GM18861 (cell line): ENCODE measurements around the gene RUVBL2.

ENCODE experiments used
- ATAC-seq: cut with Tn5 transposase; IDR thresholded peaks from one replicate; pipeline ENCODE4 v1.9.1; 2021; ENCODE audit not compliant: unreplicated experiment

Gene RUVBL2

DNA sequence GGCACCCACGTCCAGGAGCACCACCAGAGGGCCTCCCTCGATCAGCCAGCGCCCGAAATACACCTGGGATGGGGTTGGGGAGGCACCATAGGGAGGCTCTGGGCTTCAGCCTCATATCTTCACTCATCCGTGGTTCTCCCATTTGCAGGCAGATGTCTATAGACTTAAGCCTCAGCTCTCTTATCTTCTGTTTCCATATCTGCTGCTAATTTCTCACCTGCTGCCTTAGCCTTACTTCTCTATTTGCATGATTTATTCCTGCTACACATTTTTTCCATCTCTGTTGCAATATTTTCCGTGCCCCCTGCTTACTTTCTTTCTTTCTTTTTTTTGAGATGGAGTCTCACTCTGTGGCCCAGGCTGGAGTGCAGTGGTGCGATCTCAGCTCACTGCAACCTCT is 6.4 kb upstream of the RUVBL2 start:
- ATAC-seq = no peak

DNA sequence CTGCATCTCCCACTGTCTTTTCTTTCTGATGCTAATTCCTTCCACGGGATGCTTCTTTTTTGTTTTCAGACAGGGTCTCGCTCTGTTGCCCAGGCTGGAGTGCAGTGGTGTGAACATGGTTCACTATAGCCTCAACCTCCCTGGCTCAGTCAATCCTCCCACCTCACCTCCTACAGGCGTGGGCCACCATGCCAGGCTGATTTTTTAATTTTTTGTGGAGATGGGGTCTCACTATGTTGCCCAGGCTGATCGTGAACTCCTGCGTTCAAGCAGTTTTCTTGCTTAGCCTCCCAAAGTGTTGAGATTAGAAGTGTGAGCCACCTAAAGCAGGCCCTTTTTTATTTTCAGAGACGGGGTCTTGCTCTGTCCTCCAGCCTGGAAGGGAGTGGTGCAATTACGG is 5.4 kb upstream of the RUVBL2 start:
- ATAC-seq = no peak

DNA sequence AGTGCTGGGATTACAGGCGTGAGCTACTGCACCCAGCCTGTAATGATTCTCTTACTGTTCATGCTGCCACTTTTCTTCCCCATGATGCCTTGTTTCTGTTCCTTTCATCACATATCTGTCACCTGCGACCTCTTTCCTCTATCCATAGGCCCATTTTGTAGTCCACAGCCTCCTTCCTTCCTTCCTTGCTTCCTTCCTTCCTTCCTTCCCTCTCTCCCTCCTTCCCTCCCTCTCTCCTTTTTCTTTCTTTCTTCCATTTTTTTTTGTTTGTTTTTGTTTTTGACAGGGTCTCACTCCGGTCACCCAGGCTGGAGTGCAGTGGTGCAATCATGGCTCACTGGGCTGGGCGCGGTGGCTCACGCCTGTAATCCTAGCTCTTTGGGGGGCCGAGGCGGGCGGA is 4.8 kb upstream of the RUVBL2 start:
- ATAC-seq = no peak

DNA sequence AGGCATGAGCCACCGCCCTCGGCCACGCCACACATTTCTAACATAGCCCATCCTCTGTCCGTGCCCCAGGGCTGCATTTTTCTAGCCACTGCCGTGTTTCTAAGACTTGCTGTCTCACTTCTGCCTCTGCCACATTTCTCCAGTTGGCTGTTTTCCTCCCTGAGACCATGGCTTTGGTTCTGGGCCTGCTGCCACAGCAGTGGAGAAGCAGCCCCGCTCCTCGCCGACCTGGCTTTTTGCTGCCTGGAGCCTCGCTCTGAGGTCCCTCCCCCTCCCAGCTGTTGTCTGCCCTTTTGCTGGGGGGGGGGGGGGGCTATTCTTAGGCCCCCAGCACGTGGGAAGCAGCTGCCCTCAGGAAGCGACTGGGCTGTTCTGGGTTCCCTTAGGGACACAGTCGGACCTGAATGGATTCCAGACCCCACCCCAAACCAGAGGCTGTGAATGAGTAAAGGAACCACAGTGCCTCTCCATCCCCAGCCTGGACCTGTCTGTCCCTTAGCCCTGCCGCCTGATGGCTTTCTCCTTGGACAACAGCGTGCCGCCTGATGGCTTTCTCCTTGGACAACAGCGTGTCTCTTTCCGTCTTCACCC is 3.9 kb upstream of the RUVBL2 start:
- no peak for ATAC-seq

DNA sequence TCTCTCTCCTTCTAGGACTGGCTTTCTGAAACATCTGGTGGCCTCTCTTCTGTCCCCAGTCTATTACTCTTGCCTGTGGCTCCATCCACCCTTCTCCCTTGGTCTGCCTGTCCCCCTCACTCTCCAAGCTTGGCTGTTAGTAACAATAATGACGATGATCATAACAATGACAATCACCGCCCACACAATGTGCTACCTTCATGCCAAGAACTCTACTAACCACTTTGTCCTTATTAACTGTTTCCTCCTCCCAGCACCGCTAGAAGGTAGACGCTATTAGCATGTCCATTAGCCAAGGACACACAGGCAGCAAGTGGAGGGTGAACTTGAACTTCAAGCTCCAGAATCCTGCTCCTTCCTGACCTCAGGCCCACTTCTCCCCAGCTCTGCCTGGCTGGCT is 3.3 kb upstream of the RUVBL2 start:
- no peak for ATAC-seq

DNA sequence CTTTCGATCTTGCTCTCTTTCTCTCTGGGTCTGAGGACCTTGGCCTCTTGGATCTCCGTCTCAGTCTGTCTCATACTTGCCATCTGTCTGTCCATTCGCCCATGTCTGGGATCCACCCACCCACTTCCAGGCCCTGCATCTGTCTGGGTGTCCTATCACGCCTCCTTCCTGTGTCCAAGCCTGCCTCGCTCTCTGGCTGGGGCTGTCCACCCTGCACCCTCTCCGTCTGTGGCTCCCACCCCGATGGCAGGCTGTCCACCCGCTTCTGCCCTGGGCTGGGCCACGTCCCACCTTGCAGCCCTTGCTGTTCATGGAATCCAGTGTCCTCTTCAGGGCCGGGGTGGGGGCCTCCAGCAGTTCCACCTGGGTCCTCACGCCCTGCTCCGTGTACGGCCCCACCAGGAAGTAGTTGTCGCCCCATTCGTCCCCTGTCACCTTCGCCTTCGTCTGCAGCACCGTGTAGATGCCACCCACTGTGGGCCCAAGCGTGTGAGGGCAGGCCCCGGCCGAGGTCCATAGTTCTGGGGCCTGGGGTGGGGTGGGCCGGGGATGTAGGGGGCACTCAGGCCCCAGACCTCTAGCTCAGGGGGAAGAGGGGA is 2.6 kb upstream of the RUVBL2 start:
- ATAC-seq = no peak

DNA sequence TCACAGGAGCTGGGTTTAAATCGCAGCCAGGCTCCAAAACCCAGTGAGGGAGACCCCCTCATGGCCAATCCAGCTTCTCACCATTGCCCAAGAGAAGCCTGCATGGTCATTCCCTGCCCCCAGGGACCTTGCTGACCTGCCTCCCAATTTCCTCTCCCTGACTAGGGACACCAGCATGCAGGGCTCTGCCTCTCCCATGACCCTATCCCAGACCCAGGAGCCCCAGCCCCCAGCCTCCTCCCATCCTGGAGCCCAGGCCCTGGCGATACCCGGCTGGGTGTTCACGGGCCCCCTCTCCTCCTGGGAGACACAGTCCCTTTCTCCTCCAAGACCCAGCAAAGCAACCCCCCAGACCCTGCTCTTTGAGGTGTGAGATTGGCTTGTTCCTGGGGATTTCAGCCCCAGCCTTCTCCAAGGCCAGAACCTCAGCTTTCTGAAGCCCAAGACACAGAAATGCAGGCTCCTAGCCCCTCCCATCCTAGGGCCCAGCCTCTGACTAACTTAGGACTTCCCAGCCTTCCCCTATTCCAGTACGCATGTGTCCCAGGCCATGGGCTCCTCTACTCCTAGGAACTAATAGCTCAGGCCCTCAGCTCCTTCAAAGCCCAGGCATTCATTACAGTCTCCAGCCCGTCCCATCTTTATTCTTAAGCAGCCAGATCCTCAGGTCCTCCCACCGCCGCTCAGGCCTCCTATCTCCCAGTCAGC is 1.7 kb upstream of the RUVBL2 start:
- no peak for ATAC-seq

DNA sequence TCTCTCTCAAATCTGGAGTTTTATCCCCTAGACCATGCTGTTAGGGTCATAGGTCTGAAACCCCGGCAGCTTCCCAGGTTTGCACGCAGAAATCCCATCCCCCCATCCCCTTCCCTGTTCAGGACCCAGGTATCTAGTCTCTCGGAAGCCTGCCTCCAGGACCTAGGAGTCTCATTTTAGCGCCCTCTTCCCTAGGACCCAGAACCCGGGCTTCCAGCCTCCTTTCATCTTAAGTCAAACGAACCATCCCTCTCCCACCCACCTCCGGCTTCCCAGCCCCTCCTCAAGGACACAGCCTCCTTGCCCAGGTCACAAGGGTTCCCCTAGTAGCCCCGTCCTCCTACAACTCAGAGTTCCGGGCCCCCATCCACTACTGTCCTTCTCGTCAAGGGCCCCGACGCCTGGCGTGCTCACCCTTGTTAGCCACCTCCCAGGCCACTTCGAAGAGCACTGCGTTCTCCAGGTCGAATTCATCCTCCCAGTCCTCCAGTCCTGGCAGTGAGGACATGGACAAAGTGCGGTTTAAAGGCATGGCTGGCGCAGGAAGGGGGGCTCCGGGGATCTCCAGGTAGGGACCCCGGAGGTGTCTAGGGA is 1.0 kb upstream of the RUVBL2 start:
- no peak for ATAC-seq

DNA sequence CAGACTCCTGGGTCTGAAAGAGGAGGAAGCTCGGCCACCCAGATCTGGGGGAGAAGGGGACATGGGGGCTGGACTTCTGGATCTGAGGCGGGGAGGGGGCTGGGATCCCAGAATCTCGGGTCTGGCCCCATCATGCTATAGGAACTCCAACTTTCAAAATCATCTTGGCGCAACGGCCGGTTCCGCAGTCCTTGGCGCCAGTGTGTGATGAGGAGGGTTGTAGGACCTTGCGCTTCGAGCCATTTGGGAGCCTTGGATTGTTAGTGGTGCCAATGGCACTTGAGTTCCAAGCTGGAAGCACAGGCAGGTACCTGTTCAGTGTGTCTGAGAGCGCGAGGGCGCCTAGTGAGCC is 324 bp downstream of the RUVBL2 start:
- no peak for ATAC-seq

DNA sequence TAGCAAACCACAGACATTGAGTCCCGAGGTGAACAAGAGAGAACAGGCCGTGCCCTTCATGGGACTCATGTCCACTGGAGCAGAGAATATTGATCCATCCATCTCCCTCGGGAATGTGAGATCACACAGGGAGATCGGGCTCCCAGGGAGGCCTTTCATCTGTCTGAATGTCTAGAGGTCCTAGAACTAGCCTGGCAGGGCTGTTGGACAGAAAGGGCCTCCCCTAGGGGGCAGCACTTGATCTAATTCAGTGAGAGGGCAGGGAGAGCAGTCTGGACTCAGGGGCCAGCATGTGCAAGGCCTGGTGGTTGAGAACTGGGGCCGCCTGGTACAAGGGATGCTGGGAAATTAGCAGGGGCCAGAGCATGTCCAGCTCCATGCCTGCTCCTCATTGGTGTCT is 4.3 kb downstream of the RUVBL2 start:
- no peak for ATAC-seq

DNA sequence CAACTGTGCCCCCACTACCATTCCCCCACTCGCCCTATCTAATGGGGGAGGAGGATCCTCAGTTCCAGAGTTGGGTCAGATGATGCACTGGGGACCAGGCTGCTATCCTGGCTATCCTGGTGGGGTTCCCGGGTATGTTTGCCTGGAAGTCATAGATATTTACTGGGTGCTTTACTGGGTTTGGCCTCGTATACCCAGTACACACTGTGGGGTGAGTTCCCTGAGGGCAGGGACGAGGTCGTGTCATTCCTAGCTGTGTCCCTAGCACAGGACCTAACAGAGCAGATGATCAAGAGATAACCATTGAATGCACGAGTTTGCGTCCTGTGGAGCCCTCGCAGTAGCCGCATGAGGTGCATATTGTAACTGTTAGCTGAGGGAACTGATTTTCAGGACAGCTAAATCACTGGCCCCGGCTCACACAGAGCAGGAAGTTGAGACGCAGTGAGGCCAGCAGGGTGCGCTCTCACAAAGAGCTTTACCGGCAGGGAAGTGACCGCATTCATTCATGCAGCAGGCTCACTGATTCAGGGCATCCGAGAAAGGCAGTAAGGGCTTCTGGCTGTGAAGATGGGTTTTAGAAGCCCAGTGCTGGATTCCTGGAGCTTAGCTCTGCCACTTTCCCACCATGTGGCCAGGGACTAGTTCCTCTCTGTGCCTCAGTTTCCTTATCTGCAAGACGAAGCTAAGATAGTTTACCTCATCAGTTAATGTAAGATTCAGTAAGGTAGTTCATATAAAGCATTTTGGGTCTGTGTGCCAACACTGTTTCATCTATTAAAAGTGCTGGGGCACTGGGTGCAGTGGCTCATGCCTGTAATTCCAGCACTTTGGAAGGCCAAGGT is 6.0 kb downstream of the RUVBL2 start:
- ATAC-seq = no peak

DNA sequence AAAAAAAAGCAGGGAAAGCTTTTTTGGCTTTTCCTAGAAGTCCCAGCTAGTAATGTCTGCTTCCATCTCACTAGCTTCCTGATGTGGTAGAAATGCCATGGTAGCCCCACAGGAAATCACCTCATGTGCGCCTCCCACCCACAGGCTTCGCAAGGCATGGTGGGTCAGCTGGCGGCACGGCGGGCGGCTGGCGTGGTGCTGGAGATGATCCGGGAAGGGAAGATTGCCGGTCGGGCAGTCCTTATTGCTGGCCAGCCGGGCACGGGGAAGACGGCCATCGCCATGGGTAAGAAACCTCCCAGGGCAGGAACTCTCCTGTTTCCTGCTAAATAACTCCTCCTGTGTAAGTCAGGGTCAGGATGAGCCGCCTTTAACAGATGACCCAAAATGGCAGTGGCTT is 10.4 kb downstream of the RUVBL2 start:
- no peak for ATAC-seq

DNA sequence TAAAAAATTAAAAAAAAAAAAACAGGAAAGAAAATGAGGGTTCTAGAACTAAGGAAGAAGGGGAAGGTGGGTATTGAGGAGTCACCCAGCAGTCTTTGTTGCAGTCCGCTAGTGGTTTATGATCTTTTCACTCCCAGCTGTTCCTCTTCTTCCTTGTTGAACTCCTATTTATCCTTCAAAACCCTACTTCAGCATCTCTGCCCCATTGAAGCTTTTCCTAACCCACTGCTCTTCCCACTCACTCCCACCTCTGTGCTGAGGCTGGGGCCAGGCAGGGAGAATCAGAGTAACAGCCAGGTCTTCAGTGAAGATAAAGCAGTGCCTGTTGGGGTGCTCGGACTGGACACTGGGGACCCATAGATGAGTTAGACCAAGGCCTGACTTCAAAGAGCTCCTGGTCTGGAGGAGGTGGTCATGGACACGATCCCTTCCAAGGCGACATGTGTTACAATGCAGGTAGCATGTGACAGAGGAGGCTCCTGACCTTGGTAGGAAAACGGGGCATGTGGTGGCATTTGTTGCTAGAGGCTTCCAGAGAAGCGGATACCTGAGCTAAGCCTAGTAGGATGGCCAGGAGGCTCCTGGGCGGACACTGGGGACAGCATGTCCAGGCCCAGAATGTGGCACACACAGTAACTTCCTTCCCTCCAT is 11.4 kb downstream of the RUVBL2 start:
- ATAC-seq = no peak

DNA sequence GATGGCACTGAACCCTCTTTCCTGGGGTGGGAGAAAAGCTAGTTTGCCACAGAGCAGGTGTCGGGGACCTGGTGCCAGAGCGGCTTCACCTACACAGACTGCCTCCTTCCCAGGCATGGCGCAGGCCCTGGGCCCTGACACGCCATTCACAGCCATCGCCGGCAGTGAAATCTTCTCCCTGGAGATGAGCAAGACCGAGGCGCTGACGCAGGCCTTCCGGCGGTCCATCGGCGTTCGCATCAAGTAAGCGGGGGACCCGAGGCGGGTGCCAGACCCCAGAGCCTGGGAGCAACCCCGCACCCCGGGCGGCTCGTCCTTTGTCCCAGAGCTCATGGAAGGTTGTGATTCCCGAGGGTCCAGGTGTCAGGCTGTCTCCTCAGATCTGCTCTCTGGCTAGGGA is 13.2 kb downstream of the RUVBL2 start:
- no peak for ATAC-seq

DNA sequence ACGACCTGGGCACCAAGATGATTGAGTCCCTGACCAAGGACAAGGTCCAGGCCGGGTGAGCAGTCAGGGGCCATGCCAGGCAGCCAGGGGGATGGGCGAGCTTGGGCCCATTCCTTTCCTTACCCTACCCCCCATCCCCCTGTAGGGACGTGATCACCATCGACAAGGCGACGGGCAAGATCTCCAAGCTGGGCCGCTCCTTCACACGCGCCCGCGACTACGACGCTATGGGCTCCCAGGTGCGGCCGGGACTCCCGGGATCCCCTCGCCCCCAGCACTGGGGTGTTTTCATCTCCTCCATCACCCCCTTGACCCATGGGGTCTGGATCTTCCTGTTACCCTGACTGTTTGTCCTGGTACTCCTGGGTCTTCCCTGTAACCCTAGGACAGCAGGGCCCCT is 16.1 kb downstream of the RUVBL2 start:
- ATAC-seq = no peak

DNA sequence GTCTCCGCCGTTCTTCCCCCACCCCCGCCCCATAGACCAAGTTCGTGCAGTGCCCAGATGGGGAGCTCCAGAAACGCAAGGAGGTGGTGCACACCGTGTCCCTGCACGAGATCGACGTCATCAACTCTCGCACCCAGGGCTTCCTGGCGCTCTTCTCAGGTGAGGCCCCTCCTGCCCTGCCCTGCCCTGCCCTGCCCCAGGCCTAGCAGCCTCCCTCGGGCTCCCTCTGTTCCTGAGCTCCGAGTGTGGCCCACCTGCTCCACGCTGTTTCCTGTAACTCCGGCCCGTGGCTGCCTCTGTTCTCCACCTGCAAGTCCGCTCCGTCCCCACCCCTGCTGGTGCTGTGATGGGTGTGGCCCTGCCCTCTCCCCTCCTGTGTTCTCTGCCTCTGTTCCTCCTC is 16.8 kb downstream of the RUVBL2 start:
- no peak for ATAC-seq

DNA sequence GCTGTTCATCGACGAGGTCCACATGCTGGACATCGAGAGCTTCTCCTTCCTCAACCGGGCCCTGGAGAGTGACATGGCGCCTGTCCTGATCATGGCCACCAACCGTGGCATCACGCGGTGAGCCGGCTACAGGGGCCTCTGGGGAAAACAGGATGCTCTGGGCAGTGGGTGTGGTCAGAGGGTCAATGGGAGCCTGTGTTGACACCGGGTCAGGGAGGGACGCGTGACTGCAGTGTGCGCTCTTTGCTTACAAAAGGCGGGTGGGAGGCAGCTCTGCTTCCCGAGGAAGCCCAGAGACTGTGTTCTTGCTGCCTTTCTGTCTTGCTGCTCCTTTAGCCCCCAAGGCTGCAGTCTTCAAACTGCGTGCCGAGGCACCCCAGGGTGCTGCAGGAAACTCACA is 17.5 kb downstream of the RUVBL2 start:
- no peak for ATAC-seq

DNA sequence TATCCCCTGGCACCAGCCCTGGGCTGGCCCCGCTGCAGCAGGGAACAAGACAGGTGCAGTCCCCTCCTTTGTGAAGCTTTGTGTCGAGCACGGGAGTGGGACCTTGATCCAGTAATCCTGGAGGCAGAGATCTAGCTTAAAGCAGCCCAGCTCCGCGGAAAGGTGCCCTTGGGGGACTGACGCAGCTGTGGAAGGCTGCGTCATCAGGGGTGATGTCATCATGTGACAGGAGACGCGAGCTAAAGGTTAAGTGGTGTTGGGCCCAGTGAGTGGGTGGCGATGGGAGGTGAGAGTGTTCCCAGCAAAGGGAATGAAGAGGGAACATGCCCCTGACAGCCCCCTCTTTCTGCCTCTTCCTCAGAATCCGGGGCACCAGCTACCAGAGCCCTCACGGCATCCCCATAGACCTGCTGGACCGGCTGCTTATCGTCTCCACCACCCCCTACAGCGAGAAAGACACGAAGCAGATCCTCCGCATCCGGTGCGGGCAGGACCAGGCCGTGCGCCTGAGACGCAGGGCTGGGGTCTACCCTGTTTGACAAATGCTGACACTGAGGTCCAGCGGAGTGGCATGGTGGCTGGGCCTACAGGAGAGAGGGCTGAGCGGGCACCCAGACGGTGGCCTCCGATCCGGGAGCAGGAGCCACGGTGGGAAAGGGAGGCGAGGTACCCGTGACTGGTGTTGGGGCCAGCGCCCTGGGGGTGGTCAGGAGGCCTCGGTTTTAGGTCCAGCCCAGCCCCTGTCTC is 20.6 kb downstream of the RUVBL2 start:
- ATAC-seq = no peak

DNA sequence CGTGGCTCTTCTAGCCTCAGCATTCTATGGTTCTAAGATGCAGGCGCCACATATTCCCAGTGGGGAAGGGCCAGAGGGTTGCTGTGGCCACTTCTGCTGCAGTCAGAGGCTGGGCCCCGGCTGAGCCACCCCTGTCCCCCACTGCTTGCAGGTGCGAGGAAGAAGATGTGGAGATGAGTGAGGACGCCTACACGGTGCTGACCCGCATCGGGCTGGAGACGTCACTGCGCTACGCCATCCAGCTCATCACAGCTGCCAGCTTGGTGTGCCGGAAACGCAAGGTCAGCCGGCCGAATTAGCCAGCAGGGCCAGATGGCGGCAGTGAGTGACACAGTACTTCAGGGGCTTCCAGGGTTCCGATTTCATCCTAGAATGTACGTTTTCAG is 21.2 kb downstream of the RUVBL2 start:
- no peak for ATAC-seq

DNA sequence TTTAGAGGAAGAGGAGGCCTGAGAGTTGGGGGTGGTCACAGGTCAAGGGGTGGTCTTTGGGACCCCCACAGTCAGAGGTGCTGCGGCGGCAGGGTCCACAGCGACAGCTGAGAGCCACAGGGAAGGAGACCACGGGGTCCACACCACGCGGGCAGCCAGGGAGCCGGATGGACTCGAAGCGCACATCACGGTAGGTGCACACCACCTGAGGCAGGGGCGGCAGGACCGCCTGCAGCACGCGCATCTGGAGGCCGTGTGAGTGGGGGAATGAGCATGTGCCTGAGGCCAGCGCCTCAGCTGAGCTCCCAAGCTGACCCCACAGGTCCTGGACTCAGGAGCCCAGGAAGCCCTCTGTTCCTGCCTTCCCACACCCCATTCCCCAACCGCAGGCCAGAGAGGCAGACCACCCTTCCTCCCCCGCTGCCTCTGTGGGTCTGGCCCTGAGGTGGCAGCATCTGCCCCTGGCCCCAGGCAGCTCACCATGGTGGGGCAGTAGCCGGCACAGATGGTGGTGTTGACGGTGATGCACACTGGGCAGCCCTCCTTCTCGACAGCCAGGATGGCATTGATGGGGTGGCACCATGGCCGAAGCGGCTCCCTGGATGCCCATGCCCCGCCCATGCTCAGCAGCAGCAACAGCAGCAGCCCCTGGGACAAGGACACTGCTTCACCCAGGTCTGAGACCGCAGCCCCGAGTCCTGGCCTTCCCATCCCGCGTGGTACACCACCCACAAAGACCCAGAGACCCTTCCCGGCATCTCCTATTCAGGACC is 22.6 kb downstream of the RUVBL2 start:
- no peak for ATAC-seq
